ENCODE measurements around the gene ZFC3H1.
"Not testable (repeated sequence)": the region's sequence is repeated elsewhere in the genome, so short reads cannot be mapped to it uniquely, and the experiment has no call there.

Gene ZFC3H1

GRCh38 chr12:71626098-71626497 lies 37.5 kb downstream of the ZFC3H1 start:
- DNase-seq, result no peak

- DNase-seq, result no peak
Measured at GRCh38 chr12:71625476-71625875, 38.2 kb downstream of the ZFC3H1 start.

GRCh38 chr12:71621938-71622337 lies 41.7 kb downstream of the ZFC3H1 start:
- no peak for DNase-seq

GRCh38 chr12:71610031-71610795 lies 53.4 kb downstream of the ZFC3H1 start:
- DNase-seq, result no peak

DNA sequence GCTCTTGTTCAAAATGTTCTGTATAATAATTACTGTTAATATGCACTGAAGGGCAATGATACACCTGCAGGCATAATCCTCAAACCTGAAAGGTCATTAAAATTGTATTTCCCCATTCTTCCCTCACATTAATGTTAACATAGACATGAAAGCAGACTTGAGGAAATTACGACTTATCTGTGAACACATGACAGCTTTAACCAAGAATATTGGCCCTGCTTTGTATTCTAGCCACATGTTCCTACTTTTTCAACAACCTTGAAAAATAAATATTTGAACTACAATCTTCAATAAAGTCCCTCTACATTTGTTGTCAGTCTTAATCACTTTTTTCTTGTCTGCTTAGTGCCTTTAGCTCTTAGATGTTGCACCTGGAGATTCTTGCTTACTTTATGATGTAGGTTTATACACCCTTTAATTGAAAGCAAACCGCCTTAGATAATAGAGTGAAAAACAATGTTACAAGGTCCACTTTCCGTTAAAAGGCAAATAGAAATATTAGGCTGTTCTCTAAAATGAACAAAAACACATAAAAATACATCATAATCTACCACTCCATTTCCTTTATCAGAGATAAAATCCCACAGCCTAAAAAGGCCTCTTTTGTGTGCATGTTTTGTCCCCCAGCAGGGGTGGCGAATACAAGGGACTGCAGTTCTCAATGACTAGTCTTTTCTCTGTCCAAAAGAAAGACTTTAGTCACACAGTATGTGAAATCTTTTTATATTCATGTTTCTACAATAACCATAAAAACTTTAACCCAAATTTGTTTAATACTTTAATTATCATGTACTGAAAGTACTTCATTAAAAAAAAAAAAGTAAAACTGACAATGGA lies 55.9 kb downstream of the ZFC3H1 start:
- DNase-seq, result no peak

DNA sequence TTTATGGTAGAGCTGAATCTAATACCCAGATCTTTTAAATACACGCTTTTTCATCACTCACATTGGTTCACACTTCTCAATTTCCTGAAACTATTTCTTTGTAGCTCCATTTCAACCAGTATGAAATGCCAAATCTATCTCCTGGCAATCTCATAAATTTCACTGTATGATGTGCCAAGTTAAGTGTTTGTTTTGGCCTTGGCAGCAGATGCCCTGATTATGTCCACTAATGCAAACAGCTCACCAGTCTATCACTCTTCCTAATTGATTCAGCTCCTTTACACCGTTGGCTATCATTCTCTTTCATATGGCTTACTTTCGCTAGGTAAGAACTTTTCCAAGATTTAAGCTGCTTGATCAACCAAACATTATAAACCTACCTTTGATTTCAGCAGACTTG lies 58.6 kb downstream of the ZFC3H1 start:
- DNase-seq, result no peak

DNA sequence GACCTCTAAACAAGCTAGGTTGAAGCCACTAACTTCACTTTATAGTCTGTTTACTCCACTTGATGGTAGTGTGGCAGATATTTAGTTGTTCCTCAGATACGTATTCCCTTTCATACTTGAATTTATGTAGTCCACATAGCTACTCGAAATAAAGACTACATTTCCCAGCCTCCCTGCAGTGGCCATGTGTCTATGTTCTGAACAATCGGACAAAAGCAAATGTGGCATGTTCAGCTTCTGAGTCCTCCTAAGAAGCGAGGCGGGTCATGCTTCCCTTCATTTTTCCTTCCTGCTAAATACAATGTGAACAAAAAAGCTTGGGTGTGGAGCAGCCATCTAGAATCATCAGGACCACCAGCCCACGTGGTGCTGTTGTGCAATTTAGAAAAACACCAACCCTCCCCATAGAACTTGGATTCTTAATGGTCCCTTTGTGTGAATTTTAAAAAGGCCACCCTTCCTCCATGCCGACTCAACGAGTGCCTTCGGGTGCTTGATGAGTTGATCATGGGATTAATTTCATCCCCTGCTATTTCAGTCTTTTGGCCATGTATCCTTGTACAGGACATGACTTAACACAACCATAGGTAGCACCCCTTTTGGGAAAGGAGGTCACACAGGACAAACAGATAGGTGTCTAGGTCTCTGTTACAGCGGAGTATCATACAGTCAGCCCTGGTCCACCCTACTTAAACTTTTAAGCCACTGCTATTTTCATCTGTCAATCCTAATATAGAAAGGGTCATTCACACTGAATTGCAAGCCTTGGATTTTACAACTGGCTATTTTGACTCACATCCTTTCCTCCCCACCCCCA lies 60.7 kb downstream of the ZFC3H1 start:
- no peak for DNase-seq

DNA sequence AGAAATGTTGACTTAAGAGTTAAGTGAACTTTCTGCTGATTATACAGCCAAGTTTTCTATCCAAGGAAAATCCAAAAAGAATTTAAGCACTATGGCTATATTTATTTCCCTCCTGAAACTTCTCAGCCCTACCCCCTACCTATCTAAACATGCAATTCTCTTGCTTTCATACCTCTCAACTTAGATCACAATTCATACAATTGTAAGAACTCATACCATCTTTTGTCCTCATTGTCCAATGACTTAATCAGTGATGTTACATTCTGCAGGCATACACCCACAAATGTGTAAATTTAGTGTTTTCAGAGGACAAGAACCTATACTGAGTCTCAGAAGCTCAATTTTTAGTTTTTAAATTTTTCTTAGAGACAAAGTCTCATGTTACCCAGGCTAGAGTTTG lies 62.1 kb downstream of the ZFC3H1 start:
- DNase-seq, result no peak

GRCh38 chr12:71599210-71599609 lies 64.4 kb downstream of the ZFC3H1 start:
- DNase-seq, result no peak

- DNase-seq, result no peak
Measured at GRCh38 chr12:71594214-71594948, 69.3 kb downstream of the ZFC3H1 start.

- no peak for DNase-seq
Measured at GRCh38 chr12:71592841-71593240, 70.8 kb downstream of the ZFC3H1 start.

DNA sequence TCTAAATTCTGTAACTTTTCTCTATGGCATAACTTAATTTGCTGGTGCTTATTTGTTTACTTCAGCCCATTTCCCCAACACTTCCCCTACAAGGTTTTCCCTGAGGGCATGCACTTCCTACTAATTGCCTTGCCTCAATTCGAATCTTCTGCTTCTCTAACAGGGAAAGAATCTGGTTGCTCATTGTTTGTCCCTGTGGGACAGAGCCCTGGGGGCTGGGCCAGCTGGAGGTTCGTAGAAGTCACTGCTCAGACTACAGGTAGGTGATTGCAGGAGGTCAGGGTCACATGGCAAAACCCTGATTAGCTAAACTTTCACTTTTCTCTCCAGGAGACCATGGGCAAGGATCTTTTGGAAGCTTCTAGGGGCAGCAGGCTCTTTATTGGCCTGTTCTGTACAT lies 72.0 kb downstream of the ZFC3H1 start:
- DNase-seq, result no peak

- no peak for DNase-seq
Measured at GRCh38 chr12:71589478-71589881, 74.2 kb downstream of the ZFC3H1 start.

GRCh38 chr12:71587012-71587411 lies 76.6 kb downstream of the ZFC3H1 start:
- no peak for DNase-seq

DNA sequence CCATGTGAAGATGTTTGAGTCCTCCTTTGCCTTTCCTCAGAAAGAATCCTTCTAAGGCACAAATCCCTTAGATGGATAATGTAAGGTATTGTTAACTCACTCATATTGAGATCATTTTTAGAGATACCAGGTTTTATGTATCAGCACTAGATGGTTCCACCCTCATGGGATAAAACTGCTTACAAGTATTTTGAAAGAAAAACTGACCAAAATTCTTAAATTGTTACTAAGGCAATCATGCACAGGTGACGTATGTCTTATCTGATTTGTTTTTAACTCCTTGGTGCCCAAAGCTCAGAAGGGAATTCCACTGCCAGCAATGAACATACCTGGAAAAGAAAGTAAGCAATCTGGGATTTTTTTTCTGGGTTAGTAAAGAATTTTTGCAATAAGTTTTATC lies 78.4 kb downstream of the ZFC3H1 start:
- DNase-seq, result no peak

GRCh38 chr12:71584356-71584755 lies 79.3 kb downstream of the ZFC3H1 start:
- no peak for DNase-seq

GRCh38 chr12:71582925-71583324 lies 80.7 kb downstream of the ZFC3H1 start:
- no peak for DNase-seq

DNA sequence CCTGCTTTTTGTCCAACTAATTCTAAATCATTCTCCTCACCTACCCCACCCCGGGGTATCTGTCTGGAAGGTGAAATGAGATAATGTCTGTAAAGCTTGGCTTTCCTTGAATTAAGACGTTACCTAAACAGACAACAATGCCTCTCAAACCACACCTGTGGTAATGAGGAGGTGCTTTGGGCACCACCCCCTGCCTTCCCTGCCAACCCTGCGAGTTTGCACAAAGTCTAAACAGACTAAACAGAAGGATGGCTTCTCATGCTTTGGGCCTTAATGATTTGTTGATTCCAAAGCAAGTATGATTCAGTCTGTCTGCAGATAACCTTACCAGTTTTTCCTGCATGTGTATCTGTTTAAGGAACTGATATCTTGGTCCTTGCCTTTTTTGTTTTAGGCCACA lies 82.4 kb downstream of the ZFC3H1 start:
- DNase-seq, result no peak

- no peak for DNase-seq
Measured at GRCh38 chr12:71578694-71579258, 84.9 kb downstream of the ZFC3H1 start.

DNA sequence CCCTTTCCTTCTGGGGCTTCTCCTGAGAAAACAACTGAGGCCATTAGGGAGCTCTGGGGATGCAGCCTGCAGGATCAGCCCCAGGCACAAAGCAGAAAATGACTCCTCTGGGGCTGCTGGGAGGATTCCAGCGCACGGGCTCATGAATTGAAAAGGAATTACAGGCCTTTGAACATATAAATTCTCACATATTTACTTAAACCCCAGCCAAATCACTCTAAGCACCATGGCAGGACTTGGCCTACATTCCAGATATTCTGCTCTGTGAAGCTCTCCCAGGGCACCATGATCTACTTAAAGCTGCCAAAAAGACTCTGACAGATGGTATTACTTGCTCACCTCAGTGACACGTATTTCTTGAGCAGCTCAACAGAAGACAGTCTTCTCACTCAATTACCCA lies 87.2 kb downstream of the ZFC3H1 start:
- DNase-seq, result no peak

- DNase-seq, result not testable (repeated sequence)
Measured at GRCh38 chr12:71569885-71570284, 93.8 kb downstream of the ZFC3H1 start.

DNA sequence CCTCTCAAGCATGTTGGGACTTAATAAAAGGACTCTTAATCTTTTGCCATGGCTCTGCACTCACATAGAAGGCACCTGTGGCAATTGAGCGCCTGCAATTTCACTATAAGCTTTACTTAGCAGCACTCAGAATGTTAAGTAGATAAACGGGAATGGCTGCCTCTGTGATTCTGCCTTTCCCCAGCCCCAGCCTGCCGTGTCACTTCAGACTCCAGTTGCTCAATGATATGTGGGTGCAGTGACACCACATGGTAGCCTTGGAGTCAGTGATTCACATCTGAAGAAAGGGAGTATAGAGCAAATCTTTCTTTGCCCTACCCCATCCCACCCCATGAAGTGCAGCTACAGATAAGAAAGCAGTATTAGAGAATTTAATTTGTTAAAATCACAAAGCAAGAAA lies 96.1 kb downstream of the ZFC3H1 start:
- no peak for DNase-seq
